Calu3 (cell line): ENCODE data around the gene TNFRSF6B. TPM values are rescaled to one million over a fixed set of nuclear protein-coding genes. Genes with fewer than 3 reads are reported as not detected.

Experiments used
- BruUV-seq: library from RNA; stranded (reverse); fragments of 400-500 nt; replicated peaks from 2 replicates; lab custom pipeline; 2021; lab: Mats Ljungman, UMichigan
- CTCF ChIA-PET: fragments of 300-600 bp; sonication (Branson Sonifier 250); formaldehyde crosslinking; loops from one replicate; lab custom pipeline; 2022; ENCODE audit warnings: antibody characterized with exemption; lab: Charles Lee
- DNase-seq: peaks from one replicate; pipeline ENCODE4 v3.0.0; 2022
- H3K27ac Mint-ChIP-seq: one replicate; pipeline ENCODE4 v1.8.0; 2022; ENCODE audit warnings: mixed read lengths; ENCODE audit not compliant: unreplicated experiment
- H3K27me3 Mint-ChIP-seq: one replicate; pipeline ENCODE4 v1.8.0; 2022; ENCODE audit warnings: mixed read lengths; ENCODE audit not compliant: unreplicated experiment
- H3K36me3 Mint-ChIP-seq: one replicate; pipeline ENCODE4 v1.8.0; 2022; ENCODE audit warnings: mild to moderate bottlenecking, moderate library complexity, mixed read lengths; ENCODE audit not compliant: insufficient read depth, unreplicated experiment
- H3K4me1 Mint-ChIP-seq: one replicate; pipeline ENCODE4 v1.8.0; 2022; ENCODE audit warnings: mild to moderate bottlenecking, low read depth, mixed read lengths; ENCODE audit not compliant: unreplicated experiment
- H3K4me3 Mint-ChIP-seq: one replicate; pipeline ENCODE4 v1.8.0; 2022; ENCODE audit warnings: mild to moderate bottlenecking, low read depth, moderate library complexity, mixed read lengths; ENCODE audit not compliant: unreplicated experiment
- H3K9me3 Mint-ChIP-seq: one replicate; pipeline ENCODE4 v1.8.0; 2022; ENCODE audit warnings: low read depth, mixed read lengths; ENCODE audit not compliant: unreplicated experiment
- CTCF ChIP-seq: fragments of 200-600 bp; IDR thresholded peaks from one replicate; pipeline ENCODE4 v1.8.0; 2022; ENCODE audit warnings: antibody characterized with exemption; ENCODE audit not compliant: unreplicated experiment
- intact Hi-C: fragments of 100-400 bp; cut with micrococcal nuclease; formaldehyde crosslinking; loops from one replicate; pipeline ENCODE4 v1.10.0; 2022; ENCODE audit not compliant: unreplicated experiment
- total RNA-seq: library from RNA; stranded (reverse); gene quantifications from 2 replicates; pipeline ENCODE4 v1.2.3, GENCODE V29; 2022

The TNFRSF6B gene
- total RNA-seq, 1 experiment from 2014 or later, result not detected

- TF ChIP-seq CTCF, result no peak
- BruUV-seq, result no TSS peak
- DNase-seq, result no peak
- Mint-ChIP-seq H3K36me3 (peaks cover 65% of the 10 kb centered on the region), H3K9me3 (no peaks in the 10 kb centered on the region), H3K4me1 (no peaks in the 10 kb centered on the region), H3K27ac (no peak overlapping the region), H3K27me3 (no peaks in the 10 kb centered on the region), H3K4me3 (no peak overlapping the region)
- CTCF ChIA-PET, result interaction anchor here (1.7 kb wide), 1 partner anchor 9 kb away, joined by 8 read pairs; no protein-coding TSS in a partner anchor
- intact Hi-C loops, result no loop called here
Observed at GRCh38 chr20:63736893-63737694, 40.6 kb downstream of the TNFRSF6B start.

GRCh38 chr20:63737695-63737944, 41.2 kb downstream of the TNFRSF6B start:
- CTCF ChIA-PET, result interaction anchor here (1.7 kb wide), 1 partner anchor 9 kb away, joined by 8 read pairs; no protein-coding TSS in a partner anchor
- no TSS peak for BruUV-seq
- Mint-ChIP-seq H3K4me1 (no peaks in the 10 kb centered on the region), H3K36me3 (peaks cover 65% of the 10 kb centered on the region), H3K27me3 (no peaks in the 10 kb centered on the region), H3K4me3 (no peak overlapping the region), H3K27ac (no peak overlapping the region), H3K9me3 (no peaks in the 10 kb centered on the region)
- TF ChIP-seq CTCF, result no peak
- DNase-seq, result no peak
- intact Hi-C loops, result no loop called here

GRCh38 chr20:63737945-63738686, 41.7 kb downstream of the TNFRSF6B start:
- no peak for TF ChIP-seq CTCF
- Mint-ChIP-seq H3K27ac (no peak overlapping the region), H3K27me3 (no peaks in the 10 kb centered on the region), H3K4me1 (no peaks in the 10 kb centered on the region), H3K4me3 (peak overlapping the region; percentile 34), H3K36me3 (peaks cover 65% of the 10 kb centered on the region), H3K9me3 (no peaks in the 10 kb centered on the region)
- intact Hi-C loops, result no loop called here
- no TSS peak for BruUV-seq
- no peak for DNase-seq
- CTCF ChIA-PET, result no interaction called here

- Mint-ChIP-seq H3K9me3 (no peaks in the 10 kb centered on the region), H3K27me3 (no peaks in the 10 kb centered on the region), H3K36me3 (peaks cover 67% of the 10 kb centered on the region), H3K4me3 (peak overlapping the region; percentile 34), H3K4me1 (no peaks in the 10 kb centered on the region), H3K27ac (no peak overlapping the region)
- TF ChIP-seq CTCF, result no peak
- CTCF ChIA-PET, result no interaction called here
- no peak for DNase-seq
- no TSS peak for BruUV-seq
- intact Hi-C loops, result no loop called here
Observed at GRCh38 chr20:63738687-63739129, 42.3 kb downstream of the TNFRSF6B start.
